ENCODE data around the gene BMP7.

BMP7 gene

DNA sequence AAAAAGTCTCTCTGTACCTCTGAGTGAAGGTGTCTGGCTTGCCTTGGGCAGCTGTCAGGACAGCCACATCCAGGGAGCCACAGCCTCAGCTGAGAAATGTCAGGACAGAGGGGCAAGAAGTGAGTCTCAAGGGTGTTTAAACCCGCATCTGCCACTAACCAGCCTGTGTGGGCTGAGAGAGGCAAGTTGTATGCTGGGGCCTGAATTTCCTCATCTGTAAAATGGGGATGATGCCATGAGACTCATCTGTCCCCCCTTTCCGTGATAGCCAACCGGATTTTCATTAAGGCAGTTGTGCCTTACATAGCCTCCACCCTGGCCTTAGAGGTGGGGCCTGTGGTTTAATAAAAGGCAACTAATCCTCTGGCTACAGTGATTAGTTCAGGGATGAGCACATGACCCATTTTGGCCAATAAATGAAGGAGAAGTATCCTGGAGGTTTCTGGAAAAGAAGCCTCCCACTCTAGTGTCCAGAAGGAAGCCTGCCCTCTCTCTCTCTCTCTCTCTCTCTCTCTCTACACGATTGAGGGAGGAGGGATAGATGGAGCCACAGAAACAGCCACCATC, 79.3 kb downstream of the BMP7 start:
- Histone ChIP-seq H2AK5ac (ENCODE audit: low read length, severe bottlenecking) (no peak overlapping the region), H3K27ac (ENCODE audit: low read length, poor library complexity, severe bottlenecking) (no peak overlapping the region), H2AFZ (ENCODE audit: low read depth, low read length) (no peak overlapping the region), H3K79me1 (replicated peaks; ENCODE audit: low read length, poor library complexity, severe bottlenecking) (no peaks in the 10 kb centered on the region), H2BK12ac (ENCODE audit: low read length in 2 of 2) (no peak overlapping the region), H3K27me3 (ENCODE audit: control insufficient read depth in 1 of 2, insufficient read depth in 1 of 2, low read length in 2 of 2) (peaks cover 13 to 53% of the 10 kb centered on the region in 2 experiments), H3K4me2 (ENCODE audit: low read length, poor library complexity, severe bottlenecking) (no peak overlapping the region), H3K9me3 (ENCODE audit: control insufficient read depth, low read length) (no peaks in the 10 kb centered on the region), H3K9ac (ENCODE audit: low read length) (no peak overlapping the region), H3K14ac (ENCODE audit: low read length in 2 of 2) (no peak overlapping the region), H3K4me3 (ENCODE audit: insufficient read depth in 1 of 2, low read depth in 1 of 2, low read length in 2 of 2) (no peak overlapping the region), H4K91ac (ENCODE audit: low read length) (no peak overlapping the region), H3K18ac (ENCODE audit: low read depth in 1 of 2, low read length in 2 of 2) (no peak overlapping the region), H2BK15ac (ENCODE audit: low read depth, poor library complexity, severe bottlenecking) (no peak overlapping the region), H3K4me1 (ENCODE audit: control insufficient read depth, insufficient read depth, low read depth, low read length) (peaks cover 2% of the 10 kb centered on the region), H4K8ac (ENCODE audit: low read length) (no peak overlapping the region), H3K23ac (ENCODE audit: low read length in 2 of 2) (no peak overlapping the region), H2BK5ac (ENCODE audit: low read depth, low read length, poor library complexity, severe bottlenecking) (no peak overlapping the region), H3K4ac (ENCODE audit: low read depth in 1 of 2, low read length in 2 of 2) (no peak overlapping the region), H2BK120ac (ENCODE audit: low read depth, low read length) (no peak overlapping the region), H3K36me3 (ENCODE audit: control insufficient read depth in 1 of 2, insufficient read depth in 2 of 2, low read depth in 1 of 2, low read length in 2 of 2) (no peaks in the 10 kb centered on the region)
- 72% methylated on average over 4 of the region's 4 CpGs for WGBS
- no peak for DNase-seq

GRCh38 chr20:57186192-57186591, 80.2 kb downstream of the BMP7 start:
- Histone ChIP-seq H2BK120ac (ENCODE audit: low read depth, low read length) (no peak overlapping the region), H3K27ac (ENCODE audit: low read length, poor library complexity, severe bottlenecking) (no peak overlapping the region), H3K23ac (ENCODE audit: low read length in 2 of 2) (no peak overlapping the region), H3K79me1 (replicated peaks; ENCODE audit: low read length, poor library complexity, severe bottlenecking) (no peaks in the 10 kb centered on the region), H3K27me3 (ENCODE audit: control insufficient read depth in 1 of 2, insufficient read depth in 1 of 2, low read length in 2 of 2) (peaks cover 16 to 57% of the 10 kb centered on the region in 2 experiments), H3K18ac (ENCODE audit: low read depth in 1 of 2, low read length in 2 of 2) (no peak overlapping the region), H3K4me3 (ENCODE audit: insufficient read depth in 1 of 2, low read depth in 1 of 2, low read length in 2 of 2) (no peak overlapping the region), H2AK5ac (ENCODE audit: low read length, severe bottlenecking) (no peak overlapping the region), H3K4ac (ENCODE audit: low read depth in 1 of 2, low read length in 2 of 2) (no peak overlapping the region), H4K91ac (ENCODE audit: low read length) (no peak overlapping the region), H3K4me1 (ENCODE audit: control insufficient read depth, insufficient read depth, low read depth, low read length) (peaks cover 2% of the 10 kb centered on the region), H4K8ac (ENCODE audit: low read length) (no peak overlapping the region), H2BK15ac (ENCODE audit: low read depth, poor library complexity, severe bottlenecking) (no peak overlapping the region), H3K9ac (ENCODE audit: low read length) (no peak overlapping the region), H3K36me3 (ENCODE audit: control insufficient read depth in 1 of 2, insufficient read depth in 2 of 2, low read depth in 1 of 2, low read length in 2 of 2) (no peaks in the 10 kb centered on the region), H3K14ac (ENCODE audit: low read length in 2 of 2) (no peak overlapping the region), H3K9me3 (ENCODE audit: control insufficient read depth, low read length) (no peaks in the 10 kb centered on the region), H2BK5ac (ENCODE audit: low read depth, low read length, poor library complexity, severe bottlenecking) (no peak overlapping the region), H3K4me2 (ENCODE audit: low read length, poor library complexity, severe bottlenecking) (no peak overlapping the region), H2BK12ac (ENCODE audit: low read length in 2 of 2) (no peak overlapping the region), H2AFZ (ENCODE audit: low read depth, low read length) (no peak overlapping the region)
- 87% methylated on average over 6 of the region's 8 CpGs for WGBS
- DNase-seq, result no peak

GRCh38 chr20:57185188-57185743, 81.2 kb downstream of the BMP7 start:
- Histone ChIP-seq H3K4me3 (ENCODE audit: insufficient read depth in 1 of 2, low read depth in 1 of 2, low read length in 2 of 2) (no peak overlapping the region), H4K8ac (ENCODE audit: low read length) (no peak overlapping the region), H3K4me1 (ENCODE audit: control insufficient read depth, insufficient read depth, low read depth, low read length) (no peaks in the 10 kb centered on the region), H3K27me3 (ENCODE audit: control insufficient read depth in 1 of 2, insufficient read depth in 1 of 2, low read length in 2 of 2) (peaks cover 16 to 66% of the 10 kb centered on the region in 2 experiments), H3K9me3 (ENCODE audit: control insufficient read depth, low read length) (no peaks in the 10 kb centered on the region), H3K4me2 (ENCODE audit: low read length, poor library complexity, severe bottlenecking) (no peak overlapping the region), H3K36me3 (ENCODE audit: control insufficient read depth in 1 of 2, insufficient read depth in 2 of 2, low read depth in 1 of 2, low read length in 2 of 2) (no peaks in the 10 kb centered on the region), H3K4ac (ENCODE audit: low read depth in 1 of 2, low read length in 2 of 2) (no peak overlapping the region), H3K9ac (ENCODE audit: low read length) (no peak overlapping the region), H2AFZ (ENCODE audit: low read depth, low read length) (no peak overlapping the region), H3K14ac (ENCODE audit: low read length in 2 of 2) (no peak overlapping the region), H3K18ac (ENCODE audit: low read depth in 1 of 2, low read length in 2 of 2) (no peak overlapping the region), H3K23ac (ENCODE audit: low read length in 2 of 2) (no peak overlapping the region), H2AK5ac (ENCODE audit: low read length, severe bottlenecking) (no peak overlapping the region), H4K91ac (ENCODE audit: low read length) (no peak overlapping the region), H3K27ac (ENCODE audit: low read length, poor library complexity, severe bottlenecking) (no peak overlapping the region), H2BK5ac (ENCODE audit: low read depth, low read length, poor library complexity, severe bottlenecking) (no peak overlapping the region), H2BK15ac (ENCODE audit: low read depth, poor library complexity, severe bottlenecking) (no peak overlapping the region), H3K79me1 (replicated peaks; ENCODE audit: low read length, poor library complexity, severe bottlenecking) (no peaks in the 10 kb centered on the region), H2BK12ac (ENCODE audit: low read length in 2 of 2) (no peak overlapping the region), H2BK120ac (ENCODE audit: low read depth, low read length) (no peak overlapping the region)
- 74% methylated on average over 3 of the region's 3 CpGs for WGBS
- DNase-seq, result no peak

DNA sequence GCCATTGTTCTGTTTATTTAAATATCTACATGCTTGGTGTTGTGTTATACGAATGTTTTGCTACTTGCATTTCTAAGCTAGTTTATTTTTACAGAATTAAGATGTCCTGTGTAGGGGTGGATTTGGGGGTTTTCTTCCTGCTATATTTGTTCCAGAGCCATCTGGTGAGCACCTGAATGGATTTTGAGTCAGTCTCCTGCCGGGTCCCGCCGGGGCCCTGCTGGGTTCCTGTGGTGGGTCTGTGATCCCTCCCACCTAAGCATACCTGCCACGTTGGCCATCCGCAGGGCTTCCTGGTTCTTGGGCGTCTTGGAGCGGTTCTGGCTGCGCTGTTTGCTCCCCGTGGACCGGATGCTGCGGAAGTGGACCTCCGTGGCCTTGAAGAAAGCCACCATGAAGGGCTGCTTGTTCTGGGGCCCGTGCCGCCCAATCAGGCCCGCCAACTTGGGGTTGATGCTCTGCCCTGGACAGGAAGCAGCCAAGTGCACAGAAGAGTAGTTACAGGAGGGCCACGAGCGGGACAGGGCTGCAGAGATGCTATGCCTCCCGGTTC, 82.9 kb downstream of the BMP7 start:
- no peak overlapping the region for H3K4ac ChIP-seq (ENCODE audit: low read depth in 1 of 2, low read length in 2 of 2)
- no peaks in the 10 kb centered on the region for H3K9me3 ChIP-seq (ENCODE audit: control insufficient read depth, low read length)
- no peak overlapping the region for H4K91ac ChIP-seq (ENCODE audit: low read length)
- H3K18ac ChIP-seq (ENCODE audit: low read depth in 1 of 2, low read length in 2 of 2), result no peak overlapping the region
- H3K14ac ChIP-seq (ENCODE audit: low read length in 2 of 2), result no peak overlapping the region
- H3K4me2 ChIP-seq (ENCODE audit: low read length, poor library complexity, severe bottlenecking), result no peak overlapping the region
- no peaks in the 10 kb centered on the region for H3K79me1 ChIP-seq (replicated peaks; ENCODE audit: low read length, poor library complexity, severe bottlenecking)
- no peaks in the 10 kb centered on the region for H3K4me1 ChIP-seq (ENCODE audit: control insufficient read depth, insufficient read depth, low read depth, low read length)
- H3K27ac ChIP-seq (ENCODE audit: low read length, poor library complexity, severe bottlenecking), result no peak overlapping the region
- H4K8ac ChIP-seq (ENCODE audit: low read length), result no peak overlapping the region
- H2BK5ac ChIP-seq (ENCODE audit: low read depth, low read length, poor library complexity, severe bottlenecking), result no peak overlapping the region
- H3K23ac ChIP-seq (ENCODE audit: low read length in 2 of 2), result no peak overlapping the region
- H3K36me3 ChIP-seq (ENCODE audit: control insufficient read depth in 1 of 2, insufficient read depth in 2 of 2, low read depth in 1 of 2, low read length in 2 of 2), result no peaks in the 10 kb centered on the region
- no peak overlapping the region for H3K9ac ChIP-seq (ENCODE audit: low read length)
- H2AFZ ChIP-seq (ENCODE audit: low read depth, low read length), result no peak overlapping the region
- DNase-seq, result no peak
- no peak overlapping the region for H3K4me3 ChIP-seq (ENCODE audit: insufficient read depth in 1 of 2, low read depth in 1 of 2, low read length in 2 of 2)
- H2BK12ac ChIP-seq (ENCODE audit: low read length in 2 of 2), result no peak overlapping the region
- H2BK120ac ChIP-seq (ENCODE audit: low read depth, low read length), result no peak overlapping the region
- H2AK5ac ChIP-seq (ENCODE audit: low read length, severe bottlenecking), result no peak overlapping the region
- peaks cover 10 to 74% of the 10 kb centered on the region in 2 experiments for H3K27me3 ChIP-seq (ENCODE audit: control insufficient read depth in 1 of 2, insufficient read depth in 1 of 2, low read length in 2 of 2)
- WGBS, result 94% methylated on average over 16 of the region's 19 CpGs
- H2BK15ac ChIP-seq (ENCODE audit: low read depth, poor library complexity, severe bottlenecking), result no peak overlapping the region
